Activated T-helper 2 cell treated with anti-CD3 and anti-CD28 coated beads, Interferon-gamma antibody, Interleukin-2, Interleukin-4, amounts not matched to agents 10 μg/mL and 5 μg/mL and 100 μg/mL, durations not matched to agents 14 hours and 24 hours and 36 hours (primary cell): ENCODE measurements around the gene TIMM13. TPM values are rescaled to one million over a fixed set of nuclear protein-coding genes. Genes with fewer than 3 reads are reported as not detected.
"Not testable (repeated sequence)": the region's sequence is repeated elsewhere in the genome, so short reads cannot be mapped to it uniquely, and the experiment has no call there.

ENCODE experiments used
- DNase-seq: peaks from one replicate; pipeline ENCODE4 v3.0.0; 2021; ENCODE audit warnings: low spot score
- H3K27ac Mint-ChIP-seq: one replicate; pipeline ENCODE4 v1.8.0; 2021; ENCODE audit warnings: mixed read lengths
- H3K27me3 Mint-ChIP-seq: one replicate; pipeline ENCODE4 v1.8.0; 2021; ENCODE audit warnings: low read depth, mixed read lengths
- H3K36me3 Mint-ChIP-seq: one replicate; pipeline ENCODE4 v1.8.0; 2021; ENCODE audit warnings: low read depth, mixed read lengths
- H3K4me1 Mint-ChIP-seq: one replicate; pipeline ENCODE4 v1.8.0; 2021; ENCODE audit warnings: low read depth, mixed read lengths
- H3K4me3 Mint-ChIP-seq: one replicate; pipeline ENCODE4 v1.8.0; 2021; ENCODE audit warnings: low read depth, mild to moderate bottlenecking, moderate library complexity, mixed read lengths
- H3K9me3 Mint-ChIP-seq: one replicate; pipeline ENCODE4 v1.8.0; 2021; ENCODE audit warnings: mixed read lengths
- intact Hi-C: fragments of 100-400 bp; cut with micrococcal nuclease; formaldehyde crosslinking; loops from one replicate; pipeline ENCODE4 v1.15.1; 2023
- total RNA-seq: library from RNA; stranded (reverse); gene quantifications from 2 replicates; pipeline ENCODE4 v1.2.3, GENCODE V29; 2022

TIMM13 gene
- total RNA-seq, 1 donor from 2014 or later: 139 TPM

DNA sequence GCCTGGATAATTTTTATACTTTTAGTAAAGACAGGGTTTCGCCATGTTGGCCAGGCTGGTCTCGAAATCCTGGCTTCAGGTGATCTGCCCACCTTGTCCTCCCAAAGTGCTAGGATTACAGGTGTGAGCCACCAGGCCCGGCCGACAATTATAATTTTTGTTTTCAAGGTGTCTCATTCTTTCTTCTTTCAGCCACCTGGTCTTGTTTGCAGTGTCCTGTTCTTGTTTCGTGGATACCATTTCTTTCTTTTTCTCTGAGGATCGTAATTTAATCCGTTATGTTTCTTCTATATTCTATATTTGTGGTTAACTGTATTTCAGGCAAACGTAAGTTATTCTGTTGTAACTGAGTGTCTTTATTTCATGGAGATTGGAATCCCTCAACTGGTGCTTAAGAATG, 15.7 kb downstream of the TIMM13 start:
- no peaks in the 10 kb centered on the region for H3K36me3 Mint-ChIP-seq
- no peak overlapping the region for H3K4me3 Mint-ChIP-seq
- H3K4me1 Mint-ChIP-seq: no peaks in the 10 kb centered on the region
- no peaks in the 10 kb centered on the region for H3K9me3 Mint-ChIP-seq
- no peaks in the 10 kb centered on the region for H3K27me3 Mint-ChIP-seq
- no peak overlapping the region for H3K27ac Mint-ChIP-seq
- DNase-seq: no peak
- intact Hi-C loops: no loop called here

DNA sequence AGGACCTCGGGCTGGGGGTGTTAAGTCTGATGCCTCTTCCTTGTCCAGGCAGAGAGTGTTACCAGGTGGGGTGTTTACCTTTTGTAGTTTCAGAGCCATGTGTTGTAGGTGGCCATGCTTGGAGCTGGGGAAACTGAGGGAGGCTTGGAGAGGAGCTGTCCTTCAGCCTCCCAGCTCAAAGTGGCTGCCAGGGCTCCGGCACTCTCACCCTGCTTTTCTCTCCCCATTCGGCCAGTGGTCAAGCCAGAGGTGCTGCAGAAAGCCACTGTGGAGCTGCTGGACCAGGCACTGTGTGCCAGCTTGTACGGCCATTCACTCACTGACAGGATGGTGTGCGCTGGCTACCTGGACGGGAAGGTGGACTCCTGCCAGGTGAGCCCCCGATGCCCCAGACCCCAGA, 17.4 kb downstream of the TIMM13 start:
- Mint-ChIP-seq H3K4me1 (no peaks in the 10 kb centered on the region), H3K36me3 (no peaks in the 10 kb centered on the region), H3K4me3 (no peak overlapping the region), H3K27ac (no peak overlapping the region), H3K27me3 (no peaks in the 10 kb centered on the region), H3K9me3 (no peaks in the 10 kb centered on the region)
- intact Hi-C loops: no loop called here
- no peak for DNase-seq

- no peaks in the 10 kb centered on the region for H3K4me1 Mint-ChIP-seq
- H3K27me3 Mint-ChIP-seq: no peaks in the 10 kb centered on the region
Observed at GRCh38 chr19:2409352-2409912, 18.0 kb downstream of the TIMM13 start.

DNA sequence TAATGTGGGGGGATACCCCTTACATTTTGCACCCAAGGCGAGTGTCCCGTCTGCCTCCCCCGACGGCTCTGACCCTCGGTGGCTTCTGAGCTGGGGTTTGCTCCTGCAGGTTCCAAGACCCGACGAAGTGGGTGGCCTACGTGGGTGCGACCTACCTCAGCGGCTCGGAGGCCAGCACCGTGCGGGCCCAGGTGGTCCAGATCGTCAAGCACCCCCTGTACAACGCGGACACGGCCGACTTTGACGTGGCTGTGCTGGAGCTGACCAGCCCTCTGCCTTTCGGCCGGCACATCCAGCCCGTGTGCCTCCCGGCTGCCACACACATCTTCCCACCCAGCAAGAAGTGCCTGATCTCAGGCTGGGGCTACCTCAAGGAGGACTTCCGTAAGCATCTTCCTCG, 19.1 kb downstream of the TIMM13 start:
- Mint-ChIP-seq H3K9me3 (no peaks in the 10 kb centered on the region), H3K4me1 (no peaks in the 10 kb centered on the region), H3K27me3 (no peaks in the 10 kb centered on the region), H3K27ac (no peak overlapping the region), H3K36me3 (no peaks in the 10 kb centered on the region), H3K4me3 (no peak overlapping the region)
- intact Hi-C loops: no loop called here
- DNase-seq: no peak

More at GRCh38 chr19:2409352-2409912, 18.0 kb downstream of the TIMM13 start:
- Mint-ChIP-seq H3K36me3 (no peaks in the 10 kb centered on the region), H3K4me3 (no peak overlapping the region), H3K27ac (no peak overlapping the region), H3K9me3 (no peaks in the 10 kb centered on the region)
- intact Hi-C loops: no loop called here
- DNase-seq: no peak

- Mint-ChIP-seq H3K27me3 (no peaks in the 10 kb centered on the region), H3K27ac (no peak overlapping the region), H3K4me1 (no peaks in the 10 kb centered on the region), H3K36me3 (no peaks in the 10 kb centered on the region), H3K4me3 (no peak overlapping the region), H3K9me3 (no peaks in the 10 kb centered on the region)
- DNase-seq: no peak
- intact Hi-C loops: no loop called here
Observed at GRCh38 chr19:2399582-2399981, 27.8 kb downstream of the TIMM13 start.

DNA sequence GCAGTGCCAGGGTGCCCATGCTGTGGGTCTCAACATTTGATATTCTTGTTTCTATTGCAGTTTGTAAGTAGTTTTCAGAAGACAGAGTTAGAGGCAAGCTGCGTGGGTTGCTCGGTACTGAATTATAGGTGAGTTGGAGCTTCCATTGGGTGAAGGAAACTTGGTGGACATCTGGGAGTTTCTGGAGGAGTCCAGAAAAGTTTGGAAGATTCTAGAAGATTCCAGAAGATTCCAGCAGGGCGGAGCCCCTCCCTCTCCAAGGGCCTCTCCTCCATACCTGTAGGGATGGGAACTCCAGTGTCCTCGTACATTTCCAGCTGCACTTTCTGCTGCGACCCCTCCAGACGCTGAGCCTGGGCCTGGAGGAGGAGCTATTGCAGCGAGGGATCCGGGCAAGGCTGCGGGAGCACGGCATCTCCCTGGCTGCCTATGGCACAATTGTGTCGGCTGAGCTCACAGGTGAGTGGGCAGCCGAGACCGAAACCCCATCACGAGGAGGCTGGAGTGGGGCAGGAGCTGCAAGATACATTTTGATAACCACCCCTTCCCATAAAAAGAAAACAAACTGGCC, 28.6 kb downstream of the TIMM13 start:
- Mint-ChIP-seq H3K27ac (no peak overlapping the region), H3K27me3 (no peaks in the 10 kb centered on the region), H3K4me1 (no peaks in the 10 kb centered on the region), H3K9me3 (no peaks in the 10 kb centered on the region), H3K36me3 (no peaks in the 10 kb centered on the region), H3K4me3 (no peak overlapping the region)
- no peak for DNase-seq
- intact Hi-C loops: no loop called here

DNA sequence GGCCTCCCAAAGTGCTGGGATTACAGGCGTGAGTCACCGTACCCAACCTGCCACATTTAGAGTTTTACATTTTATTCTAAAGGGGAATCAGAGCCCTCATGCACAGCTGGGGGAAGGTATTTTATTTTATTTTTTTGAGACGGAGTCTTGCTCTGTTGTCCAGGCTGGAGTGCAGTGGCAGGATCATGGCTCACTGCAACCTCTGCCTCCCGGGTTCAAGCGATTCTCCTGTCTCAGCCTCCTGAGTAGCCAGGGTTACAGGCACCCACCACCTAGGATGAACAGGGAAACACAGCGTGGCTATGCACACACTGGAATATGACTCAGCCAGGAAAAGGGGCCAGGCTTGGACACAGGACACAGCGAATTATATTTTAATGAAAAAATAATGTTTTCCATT, 30.2 kb downstream of the TIMM13 start:
- H3K4me3 Mint-ChIP-seq, H3K4me1 Mint-ChIP-seq, H3K9me3 Mint-ChIP-seq, intact Hi-C loops, H3K27ac Mint-ChIP-seq, H3K36me3 Mint-ChIP-seq, DNase-seq, H3K27me3 Mint-ChIP-seq: not testable (repeated sequence)

- H3K4me1 Mint-ChIP-seq, H3K27me3 Mint-ChIP-seq, intact Hi-C loops, H3K27ac Mint-ChIP-seq, H3K9me3 Mint-ChIP-seq, H3K36me3 Mint-ChIP-seq, H3K4me3 Mint-ChIP-seq, DNase-seq: not testable (repeated sequence)
Observed at GRCh38 chr19:2395293-2395829, 32.0 kb downstream of the TIMM13 start.

- no peaks in the 10 kb centered on the region for H3K9me3 Mint-ChIP-seq
- H3K4me3 Mint-ChIP-seq: no peak overlapping the region
- intact Hi-C loops: loop anchor here (5.0 kb wide), 2 partner anchors 157 to 237 kb away; partner anchors contain the start of genes PLEKHJ1 and SF3A2
- H3K27me3 Mint-ChIP-seq: peaks cover 2% of the 10 kb centered on the region
- H3K36me3 Mint-ChIP-seq: no peaks in the 10 kb centered on the region
- peaks cover 7% of the 10 kb centered on the region for H3K4me1 Mint-ChIP-seq
- no peak for DNase-seq
- H3K27ac Mint-ChIP-seq: peak overlapping the region; percentile 17
Observed at GRCh38 chr19:2394442-2395292, 32.7 kb downstream of the TIMM13 start.

GRCh38 chr19:2394054-2394441, 33.3 kb downstream of the TIMM13 start:
- H3K4me3 Mint-ChIP-seq: no peak overlapping the region
- H3K9me3 Mint-ChIP-seq: no peaks in the 10 kb centered on the region
- no peak overlapping the region for H3K27ac Mint-ChIP-seq
- peaks cover 7% of the 10 kb centered on the region for H3K4me1 Mint-ChIP-seq
- no peaks in the 10 kb centered on the region for H3K36me3 Mint-ChIP-seq
- intact Hi-C loops: loop anchor here (5.0 kb wide), 2 partner anchors 157 to 237 kb away; partner anchors contain the start of genes PLEKHJ1 and SF3A2
- peaks cover 2% of the 10 kb centered on the region for H3K27me3 Mint-ChIP-seq
- no peak for DNase-seq

DNA sequence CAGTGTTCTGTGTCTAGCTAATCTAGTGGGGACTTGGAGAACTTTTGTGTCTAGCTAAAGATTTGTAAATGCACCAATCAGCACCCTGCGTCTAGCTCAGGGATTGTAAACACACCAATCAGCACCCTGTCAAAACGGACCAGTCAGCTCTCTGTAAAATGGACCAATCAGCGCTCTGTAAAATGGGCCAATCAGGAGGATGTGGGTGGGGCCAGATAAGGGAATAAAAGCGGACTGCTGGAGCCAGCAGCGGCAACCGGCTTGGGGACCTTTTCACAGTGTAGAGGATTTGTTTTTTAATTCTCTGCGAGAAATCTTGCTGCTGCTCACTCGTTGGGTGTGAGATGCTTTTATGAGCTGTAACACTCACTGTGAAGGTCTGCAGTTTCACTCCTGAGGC, 34.5 kb downstream of the TIMM13 start:
- DNase-seq: not testable (repeated sequence)

DNA sequence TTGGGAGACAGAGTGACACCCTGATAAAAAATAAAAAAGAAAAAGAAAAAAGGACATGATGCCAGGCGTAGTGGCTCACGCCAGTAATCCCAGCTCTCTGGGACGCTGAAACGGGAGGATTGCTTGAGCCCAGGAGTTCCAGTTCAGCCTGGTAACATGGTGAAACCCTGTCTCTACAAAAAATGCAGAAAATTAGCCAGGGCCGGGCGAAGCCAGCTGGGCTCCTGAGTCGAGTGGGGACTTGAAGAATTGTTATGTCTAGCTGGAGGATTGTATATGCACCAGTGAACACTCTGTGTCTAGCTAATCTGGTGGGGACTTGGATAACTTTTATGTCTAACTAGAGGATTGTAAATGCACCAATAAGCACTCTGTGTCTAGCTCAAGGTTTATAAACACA, 35.0 kb downstream of the TIMM13 start:
- H3K9me3 Mint-ChIP-seq: no peaks in the 10 kb centered on the region
- no peak for DNase-seq
- no peaks in the 10 kb centered on the region for H3K36me3 Mint-ChIP-seq
- H3K27me3 Mint-ChIP-seq: peaks cover 4% of the 10 kb centered on the region
- peaks cover 7% of the 10 kb centered on the region for H3K4me1 Mint-ChIP-seq
- H3K4me3 Mint-ChIP-seq: no peak overlapping the region
- no peak overlapping the region for H3K27ac Mint-ChIP-seq
- intact Hi-C loops: loop anchor here (5.0 kb wide), 2 partner anchors 155 to 235 kb away; partner anchors contain the start of genes PLEKHJ1 and SF3A2

More for the DNA sequence above, 34.5 kb downstream of the TIMM13 start:
- H3K4me3 Mint-ChIP-seq, H3K27ac Mint-ChIP-seq, H3K27me3 Mint-ChIP-seq, H3K36me3 Mint-ChIP-seq, H3K9me3 Mint-ChIP-seq, H3K4me1 Mint-ChIP-seq: not testable (repeated sequence)
- intact Hi-C loops: loop anchor here (5.0 kb wide), 2 partner anchors 156 to 236 kb away; partner anchors contain the start of genes PLEKHJ1 and SF3A2
